Activated CD8-positive, alpha-beta T cell treated with anti-CD3 and anti-CD28 coated beads for 36 hours (primary cell): ENCODE results near the gene CENPL. TPM values are rescaled to one million over a fixed set of nuclear protein-coding genes. Genes with fewer than 3 reads are reported as not detected.

ENCODE experiments used
- ATAC-seq: fragments of 200-7000 bp; cut with Tn5 transposase; one replicate; pipeline ENCODE4 v1.10.0; 2021; ENCODE audit warnings: mild to moderate bottlenecking, moderate library complexity
- CTCF ChIA-PET: fragments of 350-600 bp; sonication (Branson Sonifier 250); formaldehyde crosslinking; loops from one replicate; lab custom pipeline; 2021; ENCODE audit warnings: antibody characterized with exemption; lab: Charles Lee
- POLR2A ChIA-PET: fragments of 350-600 bp; sonication (Branson Sonifier 250); formaldehyde crosslinking; loops from one replicate; lab custom pipeline; 2021; ENCODE audit warnings: antibody characterized with exemption; lab: Charles Lee
- DNase-seq: peaks from one replicate; pipeline ENCODE4 v3.0.0-alpha.2; 2020
- H3K27ac Mint-ChIP-seq: one replicate; pipeline ENCODE4 v1.8.0; 2021; ENCODE audit warnings: mild to moderate bottlenecking, mixed read lengths
- H3K27me3 Mint-ChIP-seq: one replicate; pipeline ENCODE4 v1.8.0; 2021; ENCODE audit warnings: mixed read lengths
- H3K36me3 Mint-ChIP-seq: one replicate; pipeline ENCODE4 v1.8.0; 2021; ENCODE audit warnings: low read depth, mixed read lengths
- H3K4me1 Mint-ChIP-seq: one replicate; pipeline ENCODE4 v1.8.0; 2021; ENCODE audit warnings: low read depth, mixed read lengths
- H3K4me3 Mint-ChIP-seq: one replicate; pipeline ENCODE4 v1.8.0; 2021; ENCODE audit warnings: mild to moderate bottlenecking, moderate library complexity, mixed read lengths
- H3K9me3 Mint-ChIP-seq: one replicate; pipeline ENCODE4 v1.8.0; 2021; ENCODE audit warnings: mixed read lengths
- intact Hi-C: fragments of 100-400 bp; cut with micrococcal nuclease; formaldehyde crosslinking; loops from one replicate; pipeline ENCODE4 v1.10.0; 2022
- total RNA-seq, 2 experiments: library from RNA; stranded (reverse); gene quantifications; one replicate each; pipeline ENCODE4 v1.2.3, GENCODE V29; 2021
- TF ChIP-seq, protein P1 (sequence below): fragments of 200-600 bp; IDR thresholded peaks from one replicate; pipeline ENCODE4 v1.8.0; 2022; ENCODE audit warnings: antibody characterized with exemption, mild to moderate bottlenecking

The CENPL gene
- total RNA-seq, 2 experiments from 2014 or later: 20.9 to 23.3 TPM

DNA sequence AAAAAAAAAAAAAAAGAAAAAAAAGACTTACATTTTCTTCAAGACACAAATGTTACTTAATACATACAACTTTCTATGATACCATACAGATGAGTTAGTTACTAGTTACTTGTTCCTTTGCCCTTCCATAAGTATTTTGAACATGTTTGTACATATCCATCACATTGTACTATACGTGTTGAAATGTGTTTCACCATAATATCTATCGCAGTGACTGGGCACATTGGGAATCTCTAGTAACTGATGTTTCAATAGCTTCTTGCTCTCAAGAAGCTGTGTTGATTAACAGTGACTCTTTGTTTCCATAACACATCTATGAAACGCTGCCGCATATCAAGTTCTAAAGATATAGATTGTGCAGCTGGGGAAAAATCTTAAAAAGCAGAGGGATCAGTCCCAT lies 67.0 kb downstream of the CENPL start:
- POLR2A ChIA-PET: no interaction called here
- Mint-ChIP-seq H3K27ac (no peak overlapping the region), H3K27me3 (no peaks in the 10 kb centered on the region), H3K4me3 (no peak overlapping the region), H3K4me1 (peaks cover 5% of the 10 kb centered on the region), H3K36me3 (peaks cover 62% of the 10 kb centered on the region), H3K9me3 (peaks cover 8% of the 10 kb centered on the region)
- ATAC-seq (no peak), DNase-seq (no peak)
- intact Hi-C loops: no loop called here
- CTCF ChIA-PET: no interaction called here
- TF ChIP-seq, protein P1, sequence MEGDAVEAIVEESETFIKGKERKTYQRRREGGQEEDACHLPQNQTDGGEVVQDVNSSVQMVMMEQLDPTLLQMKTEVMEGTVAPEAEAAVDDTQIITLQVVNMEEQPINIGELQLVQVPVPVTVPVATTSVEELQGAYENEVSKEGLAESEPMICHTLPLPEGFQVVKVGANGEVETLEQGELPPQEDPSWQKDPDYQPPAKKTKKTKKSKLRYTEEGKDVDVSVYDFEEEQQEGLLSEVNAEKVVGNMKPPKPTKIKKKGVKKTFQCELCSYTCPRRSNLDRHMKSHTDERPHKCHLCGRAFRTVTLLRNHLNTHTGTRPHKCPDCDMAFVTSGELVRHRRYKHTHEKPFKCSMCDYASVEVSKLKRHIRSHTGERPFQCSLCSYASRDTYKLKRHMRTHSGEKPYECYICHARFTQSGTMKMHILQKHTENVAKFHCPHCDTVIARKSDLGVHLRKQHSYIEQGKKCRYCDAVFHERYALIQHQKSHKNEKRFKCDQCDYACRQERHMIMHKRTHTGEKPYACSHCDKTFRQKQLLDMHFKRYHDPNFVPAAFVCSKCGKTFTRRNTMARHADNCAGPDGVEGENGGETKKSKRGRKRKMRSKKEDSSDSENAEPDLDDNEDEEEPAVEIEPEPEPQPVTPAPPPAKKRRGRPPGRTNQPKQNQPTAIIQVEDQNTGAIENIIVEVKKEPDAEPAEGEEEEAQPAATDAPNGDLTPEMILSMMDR: no peak

DNA sequence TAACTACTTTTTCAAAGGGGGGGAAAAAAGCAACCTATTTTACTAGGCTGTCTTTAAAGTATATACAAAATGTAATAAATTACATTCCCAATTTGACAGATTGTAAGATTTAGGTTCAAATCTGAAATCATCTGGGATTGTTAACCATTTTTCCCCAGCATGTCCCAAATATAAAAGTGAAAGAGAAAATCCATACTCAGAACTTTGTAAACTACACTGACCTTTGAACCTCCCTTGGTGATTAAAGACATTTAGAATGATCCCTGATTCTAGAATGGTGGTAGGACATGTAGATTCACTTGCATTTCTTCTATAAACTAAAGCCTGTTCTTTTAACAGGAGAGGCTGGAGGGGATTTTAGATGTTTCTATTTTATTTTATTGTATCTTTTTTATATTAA lies 70.9 kb downstream of the CENPL start:
- DNase-seq (no peak), ATAC-seq (no peak)
- Mint-ChIP-seq H3K4me3 (no peak overlapping the region), H3K27ac (no peak overlapping the region), H3K9me3 (no peaks in the 10 kb centered on the region), H3K36me3 (peaks cover 35% of the 10 kb centered on the region), H3K4me1 (no peaks in the 10 kb centered on the region), H3K27me3 (no peaks in the 10 kb centered on the region)
- TF ChIP-seq, protein P1: no peak
- intact Hi-C loops: no loop called here
- ChIA-PET POLR2A (no interaction called here), CTCF (no interaction called here)

Other genes starting within 250 kb of the CENPL start
- not detected for gene SLC9C2, start 221.8 kb downstream of the CENPL start, total RNA-seq
- gene TEX50, start 189.5 kb downstream of the CENPL start, total RNA-seq: not detected
- gene ANKRD45, start 155.0 kb downstream of the CENPL start, total RNA-seq: not detected
- 10 to 100 TPM; 14.5 to 15.8 TPM for gene KLHL20, start 109.9 kb downstream of the CENPL start, total RNA-seq
- gene DARS2, start 210 bp downstream of the CENPL start, total RNA-seq: 10 to 100 TPM; 46.7 to 49.5 TPM
- gene GAS5, start 43.1 kb upstream of the CENPL start, total RNA-seq: 1,000 to 10,000 TPM; 1,276 to 1,298 TPM
- 1 to 10 TPM; 7.6 to 7.9 TPM for gene ZBTB37, start 43.5 kb upstream of the CENPL start, total RNA-seq
- not detected for gene SERPINC1, start 92.4 kb upstream of the CENPL start, total RNA-seq
- gene RC3H1, start 197.5 kb upstream of the CENPL start, total RNA-seq: 10 to 100 TPM; 24.9 to 27.2 TPM